ENCODE data around the gene FNDC4. TPM values are rescaled to one million over a fixed set of nuclear protein-coding genes. Genes with fewer than 3 reads are reported as not detected.

FNDC4 gene, protein sequence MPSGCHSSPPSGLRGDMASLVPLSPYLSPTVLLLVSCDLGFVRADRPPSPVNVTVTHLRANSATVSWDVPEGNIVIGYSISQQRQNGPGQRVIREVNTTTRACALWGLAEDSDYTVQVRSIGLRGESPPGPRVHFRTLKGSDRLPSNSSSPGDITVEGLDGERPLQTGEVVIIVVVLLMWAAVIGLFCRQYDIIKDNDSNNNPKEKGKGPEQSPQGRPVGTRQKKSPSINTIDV
- 3.3 to 6.4 TPM (median 4.1 TPM) in 5 replicates for total RNA-seq (2022; extraction: Qiagen RNA extraction; ENCODE audit: low read depth)

DNA sequence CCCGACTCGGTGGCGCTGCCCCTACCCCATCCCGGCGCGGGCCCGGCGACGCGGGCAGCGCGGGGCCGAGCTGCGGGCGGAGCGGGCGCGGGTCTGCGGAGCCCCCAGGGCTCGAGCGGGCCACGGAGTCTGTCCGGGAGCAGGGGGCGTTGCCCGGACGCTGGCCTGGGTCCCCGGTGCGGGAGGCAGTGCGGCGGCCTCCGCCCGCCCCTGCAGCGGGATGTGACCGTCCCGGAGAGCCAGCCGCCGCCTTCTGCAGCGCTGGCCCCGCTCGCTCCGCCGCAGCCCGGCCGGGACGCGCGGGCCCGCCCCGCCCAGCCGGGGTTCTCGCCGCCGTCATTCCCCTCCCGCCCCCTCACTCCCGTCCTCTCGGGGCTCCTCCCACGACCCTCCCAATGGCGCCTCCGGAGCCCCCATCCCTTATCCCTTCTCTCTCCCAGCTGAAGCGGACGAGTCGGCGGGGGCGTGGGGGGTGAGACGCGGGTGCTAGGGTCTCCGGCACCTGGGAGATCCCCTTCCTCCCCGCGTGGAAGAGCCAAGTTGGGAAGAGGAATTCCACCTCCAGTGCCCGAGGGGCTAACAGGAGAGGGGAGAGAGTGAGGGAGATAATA, at the start of gene FNDC4:
Gene FNDC4 (minus strand): TSS at position 257 of the 611 bp plus-strand sequence. CDS start 521 bp downstream, outside the sequence.

DNA sequence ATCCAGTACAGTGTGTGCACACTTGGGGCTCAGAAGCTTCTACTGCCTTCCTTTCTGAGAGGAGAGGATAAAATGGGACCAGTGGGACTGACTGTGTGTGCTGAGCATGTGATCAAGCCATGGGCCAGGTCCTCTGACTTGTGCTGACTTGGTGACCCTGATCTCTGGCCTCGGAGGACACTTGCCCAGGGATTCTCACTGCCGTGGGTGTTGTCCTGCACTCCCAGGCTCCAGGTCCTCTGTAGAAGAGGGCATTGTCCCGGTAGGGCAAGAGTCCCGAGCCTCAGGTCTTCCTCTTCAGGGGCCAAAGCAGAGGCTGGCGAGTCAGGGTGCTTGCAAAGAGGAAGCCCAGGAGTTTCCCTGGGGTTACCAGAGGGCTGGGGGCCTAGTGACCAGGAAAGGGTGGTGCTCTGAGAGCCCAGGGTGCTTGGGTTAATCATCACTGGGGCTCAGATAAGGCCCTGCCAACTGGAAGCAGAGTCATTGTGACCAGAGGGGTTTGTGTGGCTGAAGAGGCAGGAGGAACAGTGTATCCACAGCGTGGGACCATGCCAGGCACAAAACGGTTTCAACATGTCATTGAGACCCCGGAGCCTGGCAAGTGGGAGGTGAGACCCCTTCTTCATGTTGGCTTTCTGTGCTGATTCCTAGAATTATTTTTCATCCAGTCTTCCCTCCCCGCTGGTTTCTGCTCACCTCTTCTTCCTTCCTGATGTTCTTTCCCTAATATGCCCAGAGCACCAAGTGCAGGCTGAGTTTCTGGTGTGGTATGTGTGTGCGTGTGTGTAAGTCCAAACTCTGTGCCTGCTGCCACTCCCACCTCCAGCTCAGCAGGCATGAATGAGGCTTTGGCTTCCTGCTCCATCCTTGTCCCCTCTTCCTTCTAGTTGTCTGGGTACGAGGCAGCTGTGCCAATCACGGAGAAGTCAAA, 1.6 kb upstream of the FNDC4 start, which contains the start of gene GCKR:
Gene GCKR (plus strand): TSS at position 483 of the 931 bp plus-strand sequence. CDS start 66 bp downstream, at position 549.

DNA sequence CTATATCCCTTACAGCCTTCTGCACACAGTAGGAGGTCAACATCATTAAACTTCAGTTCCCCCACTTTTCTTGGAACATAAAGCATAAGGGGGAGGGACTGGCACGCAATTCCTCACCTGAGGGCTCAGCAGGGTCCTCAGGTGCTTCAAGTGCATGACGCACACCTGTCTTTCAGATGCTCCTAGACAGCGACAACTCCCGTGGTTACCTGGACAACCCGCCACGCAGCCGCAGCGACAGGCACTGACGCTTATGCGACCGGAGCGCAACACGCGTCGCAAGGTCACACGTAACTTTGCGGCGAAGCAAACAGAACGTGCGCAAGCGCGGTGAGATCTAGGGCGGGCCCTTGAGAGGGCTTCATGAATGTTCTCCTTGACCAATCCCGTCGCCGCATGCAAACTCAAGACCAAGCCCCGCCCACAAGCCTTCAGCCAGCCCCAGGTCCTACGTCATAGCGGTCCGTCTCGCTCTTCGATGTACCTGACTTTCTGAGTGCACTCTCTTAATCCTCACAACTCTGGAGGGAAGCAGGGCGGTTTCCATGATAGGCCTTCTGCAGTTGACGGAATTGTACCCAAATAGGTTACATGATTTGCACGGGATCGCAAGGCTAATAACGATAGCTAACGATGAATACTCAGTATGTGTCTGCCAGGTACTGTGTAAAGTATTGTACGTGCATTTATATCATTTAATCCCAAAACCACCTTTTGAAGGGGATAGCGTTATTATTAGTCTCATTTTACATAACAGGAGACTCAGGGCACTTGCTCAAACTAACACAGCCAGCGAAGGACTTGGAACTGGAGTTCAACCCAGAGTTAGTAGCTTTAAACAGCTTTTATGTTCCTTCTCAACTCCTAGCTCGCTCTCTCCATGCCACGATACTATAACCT, 5.3 kb downstream of the FNDC4 start, which contains the start of gene IFT172:
Gene IFT172 (minus strand): TSS at position 246 of the 900 bp plus-strand sequence. CDS start 90 bp downstream, at position 156.

DNA sequence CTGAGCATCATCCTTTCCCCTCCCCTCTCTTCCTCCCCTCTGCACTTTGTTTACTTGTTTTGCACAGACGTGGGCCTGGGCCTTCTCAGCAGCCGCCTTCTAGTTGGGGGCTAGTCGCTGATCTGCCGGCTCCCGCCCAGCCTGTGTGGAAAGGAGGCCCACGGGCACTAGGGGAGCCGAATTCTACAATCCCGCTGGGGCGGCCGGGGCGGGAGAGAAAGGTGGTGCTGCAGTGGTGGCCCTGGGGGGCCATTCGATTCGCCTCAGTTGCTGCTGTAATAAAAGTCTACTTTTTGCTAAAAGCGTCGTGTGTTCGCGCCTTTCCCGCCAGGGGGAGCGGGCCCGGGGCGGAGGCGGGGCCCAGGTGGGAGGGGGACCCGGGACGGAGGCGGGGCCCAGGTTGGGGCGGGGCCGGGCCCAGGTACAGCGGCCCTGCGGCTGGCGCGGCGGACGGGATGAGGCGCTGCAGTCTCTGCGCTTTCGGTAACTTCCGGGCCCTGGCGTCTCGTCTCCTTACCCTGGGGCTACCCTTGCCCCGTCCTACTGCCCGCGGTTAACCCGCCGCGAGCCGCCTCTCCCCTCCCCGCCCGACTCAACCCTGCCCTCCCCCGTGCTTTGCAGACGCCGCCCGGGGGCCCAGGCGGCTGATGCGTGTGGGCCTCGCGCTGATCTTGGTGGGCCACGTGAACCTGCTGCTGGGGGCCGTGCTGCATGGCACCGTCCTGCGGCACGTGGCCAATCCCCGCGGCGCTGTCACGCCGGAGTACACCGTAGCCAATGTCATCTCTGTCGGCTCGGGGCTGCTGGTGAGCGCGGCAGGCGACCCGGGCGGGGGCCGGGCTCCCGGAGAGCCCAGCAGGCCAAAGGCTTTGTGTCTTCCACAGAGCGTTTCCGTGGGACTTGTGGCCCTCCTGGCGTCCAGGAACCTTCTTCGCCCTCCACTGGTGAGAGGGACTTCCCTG, 52.8 kb downstream of the FNDC4 start, which contains the start of gene KRTCAP3:
Gene KRTCAP3 (plus strand): TSS at position 424 of the 962 bp plus-strand sequence. CDS start 32 bp downstream, at position 456.

Other genes starting within 250 kb of the FNDC4 start
- 1.9 to 4.2 TPM (median 3.6 TPM) in 5 replicates for gene SLC30A3, start 232.2 kb downstream of the FNDC4 start, total RNA-seq (2022; extraction: Qiagen RNA extraction; ENCODE audit: low read depth)
- not detected in 5 replicates for gene DNAJC5G, start 219.8 kb downstream of the FNDC4 start, total RNA-seq (2022; extraction: Qiagen RNA extraction; ENCODE audit: low read depth)
- gene TRIM54, start 212.8 kb downstream of the FNDC4 start, total RNA-seq (2022; extraction: Qiagen RNA extraction; ENCODE audit: low read depth): 0.40 to 0.73 TPM (median 0.57 TPM) in 5 replicates
- gene UCN, start 186.8 kb downstream of the FNDC4 start, total RNA-seq (2022; extraction: Qiagen RNA extraction; ENCODE audit: low read depth): 1.3 to 2.5 TPM (median 1.6 TPM) in 5 replicates
- 69.5 to 99.3 TPM (median 89.0 TPM) in 5 replicates for gene MPV17, start 172.1 kb downstream of the FNDC4 start, total RNA-seq (2022; extraction: Qiagen RNA extraction; ENCODE audit: low read depth)
- 57.1 to 70.8 TPM (median 62.9 TPM) in 5 replicates for gene GTF3C2, start 138.4 kb downstream of the FNDC4 start, total RNA-seq (2022; extraction: Qiagen RNA extraction; ENCODE audit: low read depth)
- gene EIF2B4, start 124.9 kb downstream of the FNDC4 start, total RNA-seq (2022; extraction: Qiagen RNA extraction; ENCODE audit: low read depth): 54.9 to 66.2 TPM (median 62.1 TPM) in 5 replicates
- gene SNX17, start 124.6 kb downstream of the FNDC4 start, total RNA-seq (2022; extraction: Qiagen RNA extraction; ENCODE audit: low read depth): 123 to 145 TPM (median 138 TPM) in 5 replicates
- 6.2 to 14.6 TPM (median 14.5 TPM) in 5 replicates for gene ZNF513, start 114.5 kb downstream of the FNDC4 start, total RNA-seq (2022; extraction: Qiagen RNA extraction; ENCODE audit: low read depth)
- 148 to 181 TPM (median 176 TPM) in 5 replicates for gene PPM1G, start 85.6 kb downstream of the FNDC4 start, total RNA-seq (2022; extraction: Qiagen RNA extraction; ENCODE audit: low read depth)
- 111 to 138 TPM (median 135 TPM) in 5 replicates for gene NRBP1, start 66.6 kb downstream of the FNDC4 start, total RNA-seq (2022; extraction: Qiagen RNA extraction; ENCODE audit: low read depth)
- 0.64 to 0.94 TPM (median 0.74 TPM) in 5 replicates for gene KRTCAP3, start 52.8 kb downstream of the FNDC4 start, total RNA-seq (2022; extraction: Qiagen RNA extraction; ENCODE audit: low read depth)
- 6.6 to 12.6 TPM (median 8.8 TPM) in 5 replicates for gene IFT172, start 5.5 kb downstream of the FNDC4 start, total RNA-seq (2022; extraction: Qiagen RNA extraction; ENCODE audit: low read depth)
- gene GCKR, start 1.6 kb upstream of the FNDC4 start, total RNA-seq (2022; extraction: Qiagen RNA extraction; ENCODE audit: low read depth): 0.28 to 0.77 TPM (median 0.36 TPM) in 4 of 5 replicates, not detected in the other
- gene ZNF512, start 87.8 kb upstream of the FNDC4 start, total RNA-seq (2022; extraction: Qiagen RNA extraction; ENCODE audit: low read depth): 15.5 to 19.4 TPM (median 18.4 TPM) in 5 replicates
- gene CCDC121, start 133.8 kb upstream of the FNDC4 start, total RNA-seq (2022; extraction: Qiagen RNA extraction; ENCODE audit: low read depth): 2.7 to 4.6 TPM (median 4.0 TPM) in 5 replicates
- 56.4 to 60.1 TPM (median 59.8 TPM) in 5 replicates for gene GPN1, start 133.8 kb upstream of the FNDC4 start, total RNA-seq (2022; extraction: Qiagen RNA extraction; ENCODE audit: low read depth)
- gene SUPT7L, start 168.4 kb upstream of the FNDC4 start, total RNA-seq (2022; extraction: Qiagen RNA extraction; ENCODE audit: low read depth): 26.4 to 34.3 TPM (median 32.0 TPM) in 5 replicates
- 30.4 to 42.7 TPM (median 31.5 TPM) in 5 replicates for gene SLC4A1AP, start 168.7 kb upstream of the FNDC4 start, total RNA-seq (2022; extraction: Qiagen RNA extraction; ENCODE audit: low read depth)